NCI-H2227 treated with DMSO at 0.1 percent for 48 hours (cell line): ENCODE data around the gene EN1.

ENCODE experiments used
- DNase-seq: peaks from one replicate; lab custom pipeline; 2025; lab: John Stamatoyannopoulos, UW

EN1 gene

DNA sequence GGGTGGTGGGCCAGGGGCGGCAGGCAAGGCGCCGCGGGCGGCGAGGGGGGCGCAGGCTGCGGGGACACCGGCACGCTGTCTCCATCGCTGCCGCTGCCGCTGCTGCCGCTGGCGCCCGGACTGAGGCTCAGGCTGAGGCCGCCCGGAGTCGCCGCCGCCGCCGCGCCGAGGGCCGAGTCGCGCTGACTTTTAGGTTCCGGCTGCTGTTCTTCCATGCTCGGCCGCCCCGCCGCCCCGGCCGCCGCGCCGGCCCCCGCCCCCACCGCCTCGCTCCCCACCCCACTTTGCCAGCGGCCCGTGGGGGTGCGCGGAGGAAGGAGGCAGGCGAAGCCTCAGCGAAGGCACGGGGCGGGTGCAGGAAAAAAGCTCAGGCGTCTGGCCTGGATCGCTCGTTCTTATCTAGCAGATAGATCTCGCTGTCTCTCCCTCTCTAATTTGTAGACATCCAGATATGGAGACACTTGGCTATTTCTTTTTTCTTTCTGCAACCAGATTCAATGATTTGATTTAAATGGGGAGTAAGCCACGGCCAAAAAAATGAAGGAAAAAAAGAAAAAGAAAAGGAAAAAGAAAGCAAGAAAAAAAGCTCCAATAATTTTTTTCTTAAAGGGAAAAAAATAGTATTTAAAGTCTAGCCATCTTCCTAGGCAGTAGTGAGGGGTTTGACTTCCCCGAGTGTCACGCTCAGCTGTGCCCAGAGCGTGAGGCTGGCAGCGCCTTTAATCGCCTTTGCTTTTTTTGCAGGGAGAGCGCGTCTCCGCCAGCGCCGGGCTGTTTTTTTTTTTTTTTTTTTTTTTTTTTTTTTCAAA lies at the start of gene EN1:
EN1 (minus strand) TSS at position 696 of the 809 bp plus-strand sequence; CDS start at position 215, 481 bp downstream.
- DNase-seq = no peak

DNA sequence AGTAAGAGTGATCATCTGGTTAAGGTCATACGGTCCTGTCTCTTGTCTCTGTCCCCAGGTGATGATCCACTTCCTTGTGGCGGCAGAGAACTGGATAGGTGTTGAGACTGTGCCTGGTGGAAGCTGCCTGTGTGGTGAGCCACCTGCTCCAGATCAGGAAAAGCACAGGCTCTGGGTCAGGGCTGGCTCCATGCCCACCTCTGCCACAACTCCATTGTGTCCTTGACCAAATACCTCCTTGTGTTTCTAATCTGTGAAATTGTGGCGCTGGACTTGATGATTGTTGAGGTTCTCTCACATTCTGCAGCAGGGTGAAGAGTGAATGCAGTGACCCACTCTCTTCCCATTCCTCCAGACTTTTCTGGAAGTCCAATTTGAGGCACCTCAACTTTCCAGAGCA lies 45.7 kb upstream of the EN1 start:
- DNase-seq = no peak

DNA sequence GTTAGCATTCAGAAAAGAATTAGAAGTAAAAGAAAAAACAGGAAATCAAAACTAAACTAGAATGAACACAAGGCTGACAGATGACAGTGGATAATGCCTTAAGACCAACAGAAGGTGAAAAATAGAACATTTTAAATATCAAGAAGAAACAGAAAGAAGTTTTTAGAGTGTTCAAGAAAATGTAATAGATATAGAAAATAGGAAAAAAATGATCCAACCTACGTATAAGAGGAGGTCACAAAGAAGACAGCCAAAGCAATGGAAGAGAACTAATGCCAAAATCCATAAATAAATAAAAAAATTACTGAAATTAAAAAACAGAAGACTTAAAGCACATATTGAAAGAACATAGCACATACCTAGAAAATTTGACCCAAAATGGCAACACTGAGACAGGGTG lies 42.5 kb upstream of the EN1 start:
- DNase-seq = no peak

DNA sequence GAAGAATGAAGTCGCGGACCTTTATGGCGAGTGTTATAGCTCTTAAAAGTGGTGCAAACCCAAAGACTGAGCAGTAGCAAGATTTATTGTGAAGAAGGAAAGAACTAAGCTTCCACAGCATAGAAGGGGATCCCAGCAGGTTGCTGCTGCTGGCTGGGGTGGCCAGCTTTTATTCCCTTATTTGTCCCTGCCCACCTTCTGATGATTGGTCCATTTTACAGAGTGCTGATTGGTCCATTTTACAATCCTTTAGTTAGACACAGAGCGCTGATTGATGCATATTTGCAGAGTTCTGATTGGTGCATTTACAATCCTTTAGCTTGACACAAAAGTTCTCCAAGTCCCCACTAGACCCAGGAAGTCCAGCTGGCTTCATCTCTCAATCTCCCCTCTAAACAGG lies 36.3 kb upstream of the EN1 start:
- no peak for DNase-seq

DNA sequence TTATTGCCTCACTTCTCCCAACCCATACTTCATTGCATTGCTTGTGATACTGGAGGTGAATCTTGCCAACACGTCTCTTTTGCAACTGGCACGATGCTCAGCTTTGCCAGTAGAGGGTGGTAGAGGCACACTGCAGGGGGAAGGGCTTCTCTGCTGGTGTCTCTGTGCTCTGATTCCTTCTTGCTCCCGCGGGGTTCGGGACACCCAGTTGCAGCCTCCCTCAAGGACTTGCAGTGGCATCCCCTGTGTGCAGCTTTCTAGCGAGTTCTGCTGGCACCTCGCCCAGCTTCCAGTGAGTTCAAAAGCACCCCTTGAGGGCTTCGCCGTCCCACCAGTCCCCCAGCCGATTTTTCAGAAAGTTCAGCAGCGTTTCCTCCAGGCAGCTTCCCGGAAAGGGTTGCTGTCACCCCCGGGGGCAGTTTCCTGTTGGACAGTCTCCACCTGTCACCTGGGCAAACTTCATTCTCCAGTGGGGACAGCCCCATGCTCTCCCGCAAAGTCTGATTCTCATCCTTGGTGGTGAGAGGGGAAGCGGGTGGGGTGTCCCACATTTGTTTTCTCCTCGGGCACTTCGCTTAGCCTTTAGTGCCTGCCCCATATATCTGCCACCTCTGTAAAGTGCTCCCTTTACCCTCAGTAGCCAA lies 35.4 kb upstream of the EN1 start:
- DNase-seq = peak; percentile 61

DNA sequence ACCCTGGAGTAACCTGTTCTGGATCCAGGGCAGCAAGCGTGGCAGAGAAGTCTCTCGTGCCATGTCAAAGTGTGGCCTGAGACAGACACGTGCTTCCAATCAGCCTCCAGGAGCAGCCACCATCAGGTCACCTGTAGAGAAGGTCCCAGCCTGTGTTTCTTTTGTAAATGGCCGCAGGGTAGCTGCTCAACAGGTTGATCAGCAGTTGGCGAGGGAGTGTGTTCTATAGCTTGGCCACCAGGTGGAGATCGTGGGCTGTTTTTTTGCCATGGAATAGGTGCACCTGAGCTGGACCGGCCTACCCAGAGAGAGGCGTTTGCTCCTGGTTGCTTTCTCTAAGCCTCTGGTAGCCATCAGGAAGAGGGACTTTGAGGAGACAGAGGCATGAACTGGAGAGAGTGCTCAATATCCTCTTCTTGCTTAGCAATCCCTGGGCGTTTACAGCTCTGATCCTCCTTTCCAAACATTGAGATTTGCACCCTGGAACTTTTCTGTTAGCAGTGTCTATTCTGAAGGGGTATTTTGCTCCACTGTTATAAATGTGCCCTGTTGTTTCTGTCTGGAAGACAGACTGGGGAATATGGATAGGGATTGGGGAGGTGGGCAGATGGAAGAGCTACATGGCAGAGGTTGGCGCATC lies 34.2 kb upstream of the EN1 start:
- DNase-seq = peak; percentile 38

DNA sequence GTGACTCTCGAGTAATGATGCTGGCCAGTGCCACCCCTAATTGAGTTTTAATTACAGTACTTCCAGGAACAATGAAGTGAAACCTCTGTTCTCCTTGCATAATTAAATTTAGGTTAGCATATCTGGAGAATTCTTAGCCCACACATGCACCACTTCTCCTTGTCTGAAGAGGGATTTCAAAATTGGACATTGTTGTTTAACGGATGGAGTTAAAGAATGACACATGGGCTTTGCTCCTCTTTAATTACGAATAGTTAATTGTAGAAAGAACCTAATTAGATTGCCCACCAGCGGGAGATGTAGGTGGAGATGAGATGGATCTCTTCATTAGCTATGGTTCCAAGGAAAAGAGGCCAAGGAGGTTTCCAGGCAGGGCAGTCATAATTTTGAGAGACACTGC lies 33.1 kb upstream of the EN1 start:
- DNase-seq = no peak

DNA sequence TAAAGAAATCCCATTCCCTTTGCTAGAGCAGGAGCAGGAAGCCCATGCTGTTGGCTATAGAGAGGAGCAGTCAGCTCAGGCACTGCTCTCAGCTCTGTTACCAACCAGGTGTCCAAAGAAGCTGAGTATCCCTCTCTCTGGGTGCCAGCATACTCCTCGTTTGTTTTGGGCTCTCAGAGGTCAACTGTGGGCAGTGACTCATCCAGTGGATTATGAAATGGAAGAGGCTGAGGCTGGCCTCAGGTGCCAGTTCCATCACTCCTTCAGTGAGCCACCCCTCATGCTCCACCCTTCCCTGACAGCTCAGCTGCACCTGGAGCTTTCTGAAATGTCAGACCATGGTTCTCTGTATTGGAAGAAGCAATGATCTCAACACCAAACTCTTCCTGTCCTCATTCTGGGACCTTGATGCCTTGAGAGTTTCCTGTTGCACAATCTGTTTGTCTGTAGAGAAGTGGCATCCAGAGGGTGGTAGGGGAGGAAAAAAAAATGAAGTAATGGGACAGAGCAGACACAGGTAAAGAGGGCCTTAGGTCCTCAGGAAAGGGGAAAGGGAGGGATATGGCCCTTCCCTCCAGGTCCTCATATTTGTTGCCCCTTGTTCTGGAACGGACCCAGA lies 31.2 kb upstream of the EN1 start:
- DNase-seq = no peak

DNA sequence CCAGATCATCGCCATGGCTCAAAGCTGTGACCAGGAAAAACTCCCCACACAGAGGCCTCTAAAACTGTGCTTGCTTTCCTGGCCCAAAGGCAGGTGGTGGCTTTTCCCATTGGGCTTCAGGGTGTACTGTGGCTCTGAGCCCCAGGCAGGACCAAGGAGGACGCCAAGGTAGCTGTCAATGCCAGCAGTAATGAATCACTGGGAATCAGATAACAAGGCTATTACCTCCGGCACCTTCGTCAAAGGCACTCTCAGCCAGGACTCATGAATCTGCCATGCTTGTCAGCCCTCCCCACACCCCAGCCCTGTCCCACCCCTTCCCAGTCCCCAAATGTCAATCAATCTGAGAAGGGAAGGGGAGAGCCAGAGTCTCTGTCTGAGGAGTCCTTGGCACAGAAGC lies 27.9 kb upstream of the EN1 start:
- DNase-seq = no peak

DNA sequence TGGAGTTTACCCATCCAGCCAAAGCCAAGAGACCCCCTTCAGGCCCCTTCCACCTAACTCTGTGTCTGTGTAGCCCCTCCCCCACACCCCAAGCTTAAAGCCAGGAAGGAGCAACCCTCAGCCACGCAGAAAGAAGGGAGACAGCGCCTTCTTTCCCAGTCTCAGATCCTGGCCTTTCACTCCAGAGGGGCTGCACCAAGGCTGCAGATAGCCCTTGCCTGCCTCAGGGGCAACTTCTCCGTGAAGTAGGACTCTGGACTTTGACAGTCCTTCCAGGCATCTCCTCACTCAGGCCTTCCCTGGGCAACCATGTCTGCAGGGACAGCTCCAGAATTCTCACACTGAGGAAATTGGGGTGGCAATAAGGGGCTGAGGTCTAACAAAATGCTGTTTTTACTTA lies 26.9 kb upstream of the EN1 start:
- DNase-seq = no peak

DNA sequence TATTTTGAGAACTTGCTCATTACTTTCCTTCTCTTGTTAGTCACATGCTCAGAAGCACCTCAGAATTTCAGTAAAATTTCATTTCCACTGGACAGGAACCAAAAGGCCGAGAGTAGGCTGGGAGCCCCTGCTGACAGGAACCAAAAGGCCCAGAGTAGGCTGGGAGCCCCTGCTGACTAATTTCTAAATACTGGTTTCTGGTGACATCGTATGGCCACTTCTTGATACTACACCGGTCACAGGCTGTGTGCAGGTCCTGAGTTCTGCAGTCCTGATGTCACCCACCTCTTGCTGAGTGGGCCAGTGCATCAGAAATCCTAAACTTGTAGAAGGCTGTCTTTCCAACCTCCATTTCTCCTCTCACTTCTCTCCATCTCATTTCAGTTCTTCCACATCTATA lies 17.7 kb upstream of the EN1 start:
- DNase-seq = peak; percentile 6

DNA sequence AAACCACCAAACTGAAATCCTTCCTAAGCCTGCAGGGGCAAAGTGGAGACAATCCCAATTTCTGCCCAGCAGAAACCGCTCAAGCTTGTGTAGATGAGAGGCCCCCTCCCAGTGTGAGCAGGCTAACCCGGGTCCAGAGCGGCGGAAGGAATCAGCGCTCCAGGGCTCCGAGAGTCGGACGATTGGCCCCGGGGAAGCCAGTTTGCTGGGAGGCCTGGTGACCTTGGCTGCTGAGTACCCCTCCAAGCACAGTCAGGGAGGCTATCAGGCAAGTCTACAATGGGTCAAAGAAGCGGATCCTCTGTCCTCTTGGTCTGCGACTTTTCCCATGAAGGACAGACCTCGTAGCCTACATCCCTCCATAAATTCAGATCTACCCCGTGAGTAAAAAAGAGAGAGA lies 16.8 kb upstream of the EN1 start:
- no peak for DNase-seq

DNA sequence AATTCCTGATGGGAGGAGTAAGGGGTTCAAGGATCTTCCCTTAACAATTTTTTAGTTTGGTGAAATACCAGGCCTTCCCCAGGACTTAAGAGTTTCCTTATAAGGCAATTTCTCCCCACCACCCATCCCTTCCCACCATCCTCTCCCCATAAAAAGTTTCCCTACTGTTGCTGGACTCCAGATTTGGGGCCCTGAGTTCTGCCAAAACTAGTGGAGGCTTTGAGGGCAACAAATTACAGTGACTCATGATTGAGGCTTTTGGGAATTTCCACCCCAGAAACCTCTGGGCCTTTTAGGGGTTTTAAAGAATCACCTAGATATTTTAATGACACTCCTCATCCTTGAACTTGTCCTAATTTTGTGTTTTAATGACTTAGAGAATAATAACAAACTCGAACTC lies 14.3 kb upstream of the EN1 start:
- no peak for DNase-seq

DNA sequence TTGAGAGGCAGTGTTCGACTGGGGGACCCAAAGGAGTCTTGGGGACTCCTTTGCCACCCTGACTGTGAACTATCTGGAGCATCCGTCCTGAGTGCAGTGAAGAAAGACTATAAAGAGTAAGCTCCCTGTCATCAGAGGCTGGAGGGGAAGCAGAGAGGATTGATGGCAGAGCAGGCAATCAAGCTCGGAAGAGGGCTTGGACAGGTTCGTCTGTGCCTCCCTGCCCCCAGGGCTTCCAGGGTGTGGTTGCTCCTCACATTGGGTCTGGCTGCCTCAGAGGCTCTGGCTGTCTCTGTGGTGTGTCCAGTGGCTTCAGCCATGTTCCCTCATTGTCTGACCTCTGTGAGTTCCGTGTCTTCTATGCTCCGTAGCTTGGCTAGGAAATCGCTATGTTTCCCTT lies 13.8 kb upstream of the EN1 start:
- DNase-seq = no peak

DNA sequence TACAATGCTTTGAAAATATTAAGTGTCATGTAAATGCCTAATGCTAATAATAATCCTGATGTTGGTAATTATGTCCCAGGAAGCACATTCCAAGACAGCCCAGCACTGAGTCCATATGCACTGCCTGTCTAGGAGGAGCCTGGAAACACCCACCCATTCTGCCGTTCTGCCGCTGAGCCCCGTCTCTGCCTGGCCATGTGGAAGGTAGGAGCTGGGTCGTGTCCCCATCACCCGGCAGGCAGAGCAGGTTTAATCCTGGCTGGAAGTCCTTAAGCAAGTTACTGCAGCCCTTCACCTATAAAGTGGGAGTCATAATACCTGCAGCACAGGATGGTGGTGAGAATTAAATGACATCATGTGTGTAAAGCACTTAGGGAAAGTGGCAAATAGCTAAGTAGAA lies 13.1 kb upstream of the EN1 start:
- no peak for DNase-seq

DNA sequence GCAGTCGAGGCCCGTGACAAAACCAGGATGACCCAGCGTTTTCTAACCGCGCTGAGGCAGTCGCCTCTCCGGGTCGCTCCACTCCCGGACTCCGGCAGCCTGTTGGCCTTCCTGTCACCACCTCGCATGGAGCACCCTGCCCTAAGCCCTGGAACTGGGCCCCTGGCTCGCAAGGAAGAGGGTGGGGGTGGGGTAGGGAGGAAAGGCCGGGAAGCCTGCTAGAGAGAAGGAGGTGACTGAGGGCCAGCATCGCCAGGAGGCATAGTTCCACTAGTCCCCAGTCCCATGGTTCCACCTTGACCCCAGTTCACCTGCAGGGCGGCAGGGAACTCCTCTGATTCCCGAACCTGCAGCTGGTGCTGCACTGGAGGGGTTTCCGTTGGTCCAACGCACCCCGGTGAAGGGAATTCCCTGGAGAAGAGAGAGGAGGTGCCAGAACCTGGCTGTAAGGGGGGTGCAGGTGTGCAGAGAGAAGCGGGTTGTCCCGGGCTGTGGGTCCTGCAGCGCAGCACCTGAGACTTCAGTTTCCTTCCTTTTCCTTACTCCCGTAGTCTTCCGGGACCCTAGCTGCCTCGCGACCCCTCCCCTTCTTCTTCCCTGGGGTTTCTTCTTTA lies 11.8 kb upstream of the EN1 start:
- no peak for DNase-seq

DNA sequence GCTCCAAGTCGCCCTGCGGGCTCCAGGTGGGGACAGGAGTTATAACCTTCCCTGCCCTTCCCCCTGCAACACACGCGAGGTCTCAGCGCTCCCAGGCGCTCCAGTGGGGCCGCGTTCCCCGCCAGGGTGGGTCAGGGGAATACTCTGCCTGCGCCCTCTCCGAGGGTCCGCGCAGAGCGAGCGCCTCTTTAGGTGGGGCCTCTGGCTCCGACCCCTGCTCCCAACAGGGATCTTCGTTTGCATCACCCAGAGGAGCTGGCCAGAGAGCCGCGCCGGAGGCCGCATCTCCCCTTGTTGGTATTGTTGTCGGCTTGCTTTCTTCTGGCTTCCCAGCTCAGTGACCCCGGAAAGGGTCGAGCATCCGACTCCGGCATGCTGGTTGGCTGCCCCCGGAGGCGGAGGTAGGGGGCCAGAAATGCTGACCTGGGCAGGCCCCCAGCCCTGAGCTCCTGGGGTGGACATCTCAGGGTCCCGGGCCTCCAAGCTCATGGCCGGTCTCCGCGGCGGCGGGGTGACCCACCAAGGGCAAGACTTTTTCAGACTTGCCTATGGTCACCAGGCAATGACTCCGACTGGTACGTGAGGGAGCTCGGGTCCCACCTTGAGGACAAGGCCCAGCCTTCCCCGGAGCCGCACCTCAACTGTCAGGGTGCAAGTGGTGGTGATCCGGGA lies 11.2 kb upstream of the EN1 start:
- no peak for DNase-seq

DNA sequence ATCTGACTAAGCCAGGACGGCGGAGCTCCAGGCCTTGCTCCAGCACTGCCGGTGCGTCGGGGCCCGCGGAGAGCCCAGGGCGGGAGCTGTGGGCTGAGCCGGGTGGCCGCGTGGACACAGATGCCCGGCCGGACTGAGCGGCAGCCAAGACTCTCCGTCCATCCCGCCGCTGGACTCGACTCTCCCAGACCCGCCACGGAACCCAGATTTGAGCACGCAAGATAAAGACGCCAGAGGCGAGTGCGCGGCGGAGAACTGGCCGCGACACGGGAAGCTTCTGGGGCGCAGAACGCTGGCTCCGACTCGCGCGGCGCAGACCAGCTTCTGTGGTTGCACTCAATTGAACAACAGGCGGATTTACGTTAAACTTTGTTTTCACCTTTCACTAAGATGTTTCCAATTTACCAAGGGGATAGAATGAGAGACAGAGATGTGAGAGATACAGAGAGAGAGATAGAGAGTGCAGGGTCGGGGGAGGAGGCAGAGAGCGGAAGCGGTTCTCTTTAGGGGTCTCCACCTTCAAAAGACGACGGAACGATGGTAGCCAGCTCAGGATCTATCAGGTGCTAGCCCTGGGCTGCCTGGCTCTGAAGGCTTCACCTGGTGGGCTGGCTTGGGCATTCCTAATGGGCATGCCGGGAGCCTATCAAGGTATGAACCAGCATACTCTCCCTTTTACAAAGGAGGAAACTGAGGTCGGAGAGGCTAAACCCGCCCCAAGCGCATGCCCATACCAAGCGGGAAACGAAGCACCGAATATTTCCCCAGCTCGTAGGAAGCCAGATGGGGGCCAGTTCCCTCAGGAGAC lies 10.4 kb upstream of the EN1 start:
- no peak for DNase-seq

DNA sequence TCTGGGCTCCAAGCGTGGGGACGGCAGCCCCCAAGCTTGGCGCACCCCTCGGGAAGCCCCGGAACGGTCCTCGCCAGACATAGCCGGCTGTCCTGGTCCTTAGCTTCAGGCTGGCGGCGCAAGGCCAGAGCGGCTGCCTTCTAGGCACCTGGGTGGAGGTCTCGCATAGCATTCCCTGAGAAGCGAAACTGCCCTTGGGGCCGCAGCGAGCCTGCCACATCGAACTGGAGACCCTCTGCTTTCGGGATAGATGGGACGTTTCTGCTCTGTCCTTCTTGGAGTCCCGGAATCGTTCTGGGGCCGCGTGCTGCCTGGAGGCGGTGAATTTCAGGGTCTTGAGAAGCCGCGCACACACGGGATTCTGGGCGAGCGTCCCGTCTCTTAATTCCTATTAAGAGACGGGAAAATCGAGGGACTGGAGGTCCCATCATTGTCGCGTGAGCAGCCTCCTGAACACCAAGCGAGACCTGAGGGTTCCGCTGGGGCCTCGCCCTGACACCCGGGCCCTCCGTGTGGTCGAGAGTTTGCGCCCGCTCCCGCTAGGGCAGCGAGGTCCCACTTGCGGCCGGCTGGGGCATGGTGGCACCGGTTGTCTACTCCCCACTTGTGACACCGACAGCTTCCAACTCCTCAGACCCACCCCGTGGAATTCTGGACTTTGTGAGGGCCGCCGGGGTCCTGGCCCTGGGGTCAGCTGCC lies 9.7 kb upstream of the EN1 start:
- no peak for DNase-seq

DNA sequence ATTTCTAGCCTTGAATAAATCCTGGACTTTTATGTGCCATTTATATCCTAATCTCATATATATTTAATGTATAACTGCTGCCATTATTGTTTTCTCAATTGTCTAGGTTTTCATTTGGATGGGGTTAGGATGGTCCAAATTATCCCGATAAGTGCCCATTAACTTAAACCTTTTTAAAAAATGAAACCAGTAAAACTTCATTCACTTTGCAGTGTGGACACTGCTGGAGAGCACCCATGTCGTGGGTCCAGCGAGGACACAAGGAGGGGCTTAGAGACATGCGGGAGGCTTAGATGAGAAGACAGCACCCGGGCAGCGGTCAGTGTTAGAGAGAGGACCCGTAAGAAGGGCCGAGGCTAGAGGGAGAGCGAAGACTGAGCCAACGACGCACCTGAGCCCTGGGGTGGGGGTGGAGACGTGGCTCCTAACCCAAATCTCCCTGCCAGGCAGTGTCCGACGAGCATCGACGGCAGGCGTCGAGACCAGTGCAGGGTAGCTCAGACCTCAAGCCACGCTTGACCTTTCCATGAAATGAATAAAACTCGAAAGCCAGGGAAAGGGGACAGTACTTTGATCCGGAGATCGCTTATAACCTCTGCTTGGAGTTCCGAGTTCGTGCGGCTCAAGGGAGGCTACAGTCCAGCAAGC lies 9.0 kb upstream of the EN1 start:
- DNase-seq = no peak
